ENCODE data around the gene PPM1A.

DNA sequence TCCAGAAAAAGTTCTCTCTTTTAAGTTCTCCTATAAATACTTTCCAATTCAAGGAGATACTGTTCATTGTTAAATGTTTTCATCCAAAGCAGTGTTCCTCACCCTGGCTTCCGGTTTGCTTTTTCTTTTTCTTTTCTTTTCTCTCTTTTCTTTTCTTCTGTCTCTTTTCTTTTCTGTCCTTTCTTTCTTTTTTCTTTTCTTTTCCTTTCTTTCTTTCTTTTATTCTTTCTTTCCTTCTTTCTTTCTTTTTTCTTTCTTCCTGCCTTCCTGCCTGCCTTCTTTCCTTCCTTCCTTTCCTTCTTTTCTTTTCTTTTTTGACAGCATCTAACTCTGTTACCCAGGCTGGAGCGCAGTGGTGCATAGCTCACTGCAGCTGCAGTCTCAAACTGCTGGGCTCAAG is 75.8 kb downstream of the PPM1A start:
- TF ChIP-seq, protein P1, sequence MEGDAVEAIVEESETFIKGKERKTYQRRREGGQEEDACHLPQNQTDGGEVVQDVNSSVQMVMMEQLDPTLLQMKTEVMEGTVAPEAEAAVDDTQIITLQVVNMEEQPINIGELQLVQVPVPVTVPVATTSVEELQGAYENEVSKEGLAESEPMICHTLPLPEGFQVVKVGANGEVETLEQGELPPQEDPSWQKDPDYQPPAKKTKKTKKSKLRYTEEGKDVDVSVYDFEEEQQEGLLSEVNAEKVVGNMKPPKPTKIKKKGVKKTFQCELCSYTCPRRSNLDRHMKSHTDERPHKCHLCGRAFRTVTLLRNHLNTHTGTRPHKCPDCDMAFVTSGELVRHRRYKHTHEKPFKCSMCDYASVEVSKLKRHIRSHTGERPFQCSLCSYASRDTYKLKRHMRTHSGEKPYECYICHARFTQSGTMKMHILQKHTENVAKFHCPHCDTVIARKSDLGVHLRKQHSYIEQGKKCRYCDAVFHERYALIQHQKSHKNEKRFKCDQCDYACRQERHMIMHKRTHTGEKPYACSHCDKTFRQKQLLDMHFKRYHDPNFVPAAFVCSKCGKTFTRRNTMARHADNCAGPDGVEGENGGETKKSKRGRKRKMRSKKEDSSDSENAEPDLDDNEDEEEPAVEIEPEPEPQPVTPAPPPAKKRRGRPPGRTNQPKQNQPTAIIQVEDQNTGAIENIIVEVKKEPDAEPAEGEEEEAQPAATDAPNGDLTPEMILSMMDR (IDR thresholded peaks at IDR 0.05 in 4 of 5, conservative IDR thresholded peaks at IDR 0.05 in 1 of 5): no peak
- no peak for TF ChIP-seq POLR2A (IDR thresholded peaks at IDR 0.05)

Measured in gastrocnemius medialis (tissue), 4 donors.